OCI-LY7 (cell line): ENCODE data around the gene FOXC2. TPM values are rescaled to one million over a fixed set of nuclear protein-coding genes. Genes with fewer than 3 reads are reported as not detected.
A peak's percentile ranks its signal among the peaks of the same experiment; 100 is the strongest.

ENCODE experiments used
- Bru-seq: library from RNA; stranded (reverse); fragments of 400-500 nt; gene quantifications from one replicate; lab custom pipeline; 2021; lab: Mats Ljungman, UMichigan
- BruChase-seq, 2 experiments: library from RNA; stranded (reverse); fragments of 400-500 nt; gene quantifications; one replicate each; lab custom pipeline; 2021; lab: Mats Ljungman, UMichigan
- BruUV-seq: library from RNA; stranded (reverse); fragments of 400-500 nt; replicated peaks from 2 replicates; lab custom pipeline; 2021; lab: Mats Ljungman, UMichigan
- CTCF ChIA-PET: fragments of 300-600 bp; sonication (Branson Sonifier 250); formaldehyde crosslinking; loops from one replicate; lab custom pipeline; 2022; ENCODE audit warnings: antibody characterized with exemption; ENCODE audit not compliant: unreplicated experiment; lab: Charles Lee
- POLR2A ChIA-PET: fragments of 300-600 bp; sonication (Branson Sonifier 250); formaldehyde crosslinking; loops from one replicate; lab custom pipeline; 2022; ENCODE audit warnings: antibody characterized with exemption; lab: Charles Lee
- DNase-seq: peaks from one replicate; pipeline ENCODE4 v3.0.0-alpha.2; 2015; ENCODE audit warnings: low spot score
- H2AFZ ChIP-seq: fragments of 200-600 bp; sonication (generic), shearing (Covaris generic); 2 replicates; pipeline ENCODE4 v1.6.1; 2014; ENCODE audit warnings: mild to moderate bottlenecking, antibody characterized with exemption, low read length, moderate library complexity
- H3K27ac ChIP-seq: fragments of 200-600 bp; sonication (generic); 2 replicates; pipeline ENCODE4 v1.5.1; 2014; ENCODE audit warnings: mixed run types, low read depth, mild to moderate bottlenecking, moderate library complexity, low read length, inconsistent platforms; ENCODE audit not compliant: poor library complexity, severe bottlenecking
- H3K36me3 ChIP-seq: fragments of 200-600 bp; sonication (generic); 2 replicates; pipeline ENCODE4 v1.6.1; 2014; ENCODE audit warnings: mild to moderate bottlenecking, antibody characterized with exemption, low read length, moderate library complexity, mixed read lengths; ENCODE audit not compliant: insufficient read depth
- H3K4me1 ChIP-seq: fragments of 200-600 bp; sonication (generic); 2 replicates; pipeline ENCODE4 v1.5.1; 2014; ENCODE audit warnings: mild to moderate bottlenecking, low read length; ENCODE audit not compliant: insufficient read depth, poor library complexity, severe bottlenecking
- H3K4me2 ChIP-seq: fragments of 200-600 bp; sonication (generic); 2 replicates; pipeline ENCODE4 v1.6.1; 2014; ENCODE audit warnings: mild to moderate bottlenecking, low read length
- H3K4me3 ChIP-seq: fragments of 200-600 bp; sonication (generic); 2 replicates; pipeline ENCODE4 v1.5.1; 2014; ENCODE audit warnings: mild to moderate bottlenecking, low read depth, low read length; ENCODE audit not compliant: poor library complexity, severe bottlenecking
- H3K79me2 ChIP-seq: fragments of 200-600 bp; sonication (generic); 2 replicates; pipeline ENCODE4 v1.6.1; 2016; ENCODE audit warnings: low read depth, mild to moderate bottlenecking, low read length, moderate library complexity, mixed read lengths; ENCODE audit not compliant: insufficient read depth
- H3K9me2 ChIP-seq: fragments of 200-600 bp; sonication (generic); 2 replicates; pipeline ENCODE4 v1.6.1; 2016; ENCODE audit warnings: mild to moderate bottlenecking, low read length, mixed read lengths; ENCODE audit not compliant: insufficient read depth
- H3K9me3 ChIP-seq: fragments of 200-600 bp; sonication (generic); 2 replicates; pipeline ENCODE4 v1.6.1; 2014; ENCODE audit warnings: mild to moderate bottlenecking, mixed run types, low read length, mixed read lengths
- H4K20me1 ChIP-seq: fragments of 200-600 bp; sonication (generic); 2 replicates; pipeline ENCODE4 v1.6.1; 2014; ENCODE audit warnings: mild to moderate bottlenecking, antibody characterized with exemption, low read length, moderate library complexity, mixed read lengths; ENCODE audit not compliant: insufficient read depth
- EZH2phosphoT487 ChIP-seq: fragments of 200-600 bp; sonication (generic); IDR thresholded peaks from 2 replicates; pipeline ENCODE4 v1.6.1; 2018; ENCODE audit warnings: low read depth, borderline replicate concordance, mild to moderate bottlenecking, mixed run types, antibody characterized with exemption, low read length, moderate library complexity, mixed read lengths
- intact Hi-C: fragments of 100-400 bp; cut with micrococcal nuclease; formaldehyde crosslinking; loops from one replicate; pipeline ENCODE4 v1.10.0; 2022; ENCODE audit not compliant: unreplicated experiment
- long read RNA-seq: library from polyadenylated mRNA; stranded (forward); transcript quantifications from one replicate; pipeline ENCODE4 v2.0.0, GENCODE V29; 2022
- total RNA-seq, 2 experiments: library from RNA; depleted of rRNA in 1 of 2; stranded (reverse); fragments of >200 nt in 1 of 2; shearing (Covaris generic) in 1 of 2; gene quantifications; 2 replicates each; pipeline ENCODE4 v1.2.3, GENCODE V29; 2014 to 2022
- TF ChIP-seq, protein P1 (sequence below): fragments of 200-600 bp; sonication (generic); conservative IDR thresholded peaks from 2 replicates; pipeline ENCODE4 v1.5.1; 2014; ENCODE audit warnings: mild to moderate bottlenecking, antibody characterized with exemption, low read length, moderate library complexity, mixed read lengths

FOXC2 gene
- total RNA-seq (2014; rRNA removed; shearing (Covaris generic)) (not detected in 2 replicates), total RNA-seq (2022) (0.15 TPM in 1 of 2 replicates, not detected in the other), Bru-seq, nascent RNA (percentile 21 among the genes with signal in this experiment), BruChase-seq, experiment 1, labeled RNA remaining after a 6-hour chase (percentile 32 among the genes with signal in this experiment), BruChase-seq, experiment 2, labeled RNA remaining after a 2-hour chase (percentile 35 among the genes with signal in this experiment)
- long read RNA-seq: 0 reads

DNA sequence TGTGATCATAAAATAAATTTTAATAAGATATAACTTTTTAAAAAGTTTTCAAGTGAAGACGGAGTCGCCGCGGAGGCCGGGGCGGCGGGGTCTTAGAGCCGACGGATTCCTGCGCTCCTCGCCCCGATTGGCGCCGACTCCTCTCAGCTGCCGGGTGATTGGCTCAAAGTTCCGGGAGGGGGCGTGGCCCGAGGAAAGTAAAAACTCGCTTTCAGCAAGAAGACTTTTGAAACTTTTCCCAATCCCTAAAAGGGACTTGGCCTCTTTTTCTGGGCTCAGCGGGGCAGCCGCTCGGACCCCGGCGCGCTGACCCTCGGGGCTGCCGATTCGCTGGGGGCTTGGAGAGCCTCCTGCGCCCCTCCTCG is at the start of gene FOXC2:
TSS of gene FOXC2 (plus strand) at position 229 of the 365 bp plus-strand sequence. CDS start 507 bp downstream, outside the sequence.
- BruUV-seq: no TSS peak
- Histone ChIP-seq H3K27ac (no peak within 1 kb of the TSS), H3K4me3 (no peak within 1 kb of the TSS), H3K36me3 (no peaks in the 10 kb centered on the region), H3K79me2 (no peaks in the 10 kb centered on the region), H2AFZ (no peak within 1 kb of the TSS), H3K4me2 (no peak within 1 kb of the TSS), H4K20me1 (no peaks in the 10 kb centered on the region), H3K9me3 (no peaks in the 10 kb centered on the region), H3K9me2 (no peaks in the 10 kb centered on the region), H3K4me1 (peaks cover 32% of the 10 kb centered on the region)
- ChIA-PET CTCF (no interaction called here), POLR2A (no interaction called here)
- intact Hi-C loops: no loop called here
- DNase-seq: no peak
- TF ChIP-seq, protein P1, sequence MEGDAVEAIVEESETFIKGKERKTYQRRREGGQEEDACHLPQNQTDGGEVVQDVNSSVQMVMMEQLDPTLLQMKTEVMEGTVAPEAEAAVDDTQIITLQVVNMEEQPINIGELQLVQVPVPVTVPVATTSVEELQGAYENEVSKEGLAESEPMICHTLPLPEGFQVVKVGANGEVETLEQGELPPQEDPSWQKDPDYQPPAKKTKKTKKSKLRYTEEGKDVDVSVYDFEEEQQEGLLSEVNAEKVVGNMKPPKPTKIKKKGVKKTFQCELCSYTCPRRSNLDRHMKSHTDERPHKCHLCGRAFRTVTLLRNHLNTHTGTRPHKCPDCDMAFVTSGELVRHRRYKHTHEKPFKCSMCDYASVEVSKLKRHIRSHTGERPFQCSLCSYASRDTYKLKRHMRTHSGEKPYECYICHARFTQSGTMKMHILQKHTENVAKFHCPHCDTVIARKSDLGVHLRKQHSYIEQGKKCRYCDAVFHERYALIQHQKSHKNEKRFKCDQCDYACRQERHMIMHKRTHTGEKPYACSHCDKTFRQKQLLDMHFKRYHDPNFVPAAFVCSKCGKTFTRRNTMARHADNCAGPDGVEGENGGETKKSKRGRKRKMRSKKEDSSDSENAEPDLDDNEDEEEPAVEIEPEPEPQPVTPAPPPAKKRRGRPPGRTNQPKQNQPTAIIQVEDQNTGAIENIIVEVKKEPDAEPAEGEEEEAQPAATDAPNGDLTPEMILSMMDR: no peak
- no peak for TF ChIP-seq EZH2phosphoT487

DNA sequence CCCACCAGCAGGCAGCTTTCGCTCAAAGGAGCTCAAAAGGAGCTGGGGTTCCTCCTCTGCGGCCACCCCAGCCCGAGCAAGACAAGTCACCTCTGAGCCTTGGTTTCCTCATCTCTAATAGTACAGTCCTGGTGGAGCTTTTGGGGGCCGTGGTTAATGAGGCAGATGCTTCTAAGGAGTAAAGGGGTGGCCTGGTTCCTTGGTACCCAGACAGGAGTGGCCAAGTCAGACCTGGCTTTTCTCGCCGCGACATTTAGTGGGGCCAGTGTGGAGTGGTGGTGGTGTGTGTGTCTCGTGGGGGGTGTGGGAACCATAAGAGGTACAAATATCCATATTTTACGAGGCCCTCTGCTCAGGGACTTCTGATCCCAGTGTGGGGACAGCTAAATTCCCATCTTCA is 49.6 kb upstream of the FOXC2 start:
- Histone ChIP-seq H4K20me1 (no peaks in the 10 kb centered on the region), H2AFZ (no peak overlapping the region), H3K27ac (no peak overlapping the region), H3K36me3 (no peaks in the 10 kb centered on the region), H3K4me2 (no peak overlapping the region), H3K9me2 (no peaks in the 10 kb centered on the region), H3K4me1 (no peaks in the 10 kb centered on the region), H3K9me3 (no peaks in the 10 kb centered on the region), H3K79me2 (no peaks in the 10 kb centered on the region), H3K4me3 (no peak overlapping the region)
- POLR2A ChIA-PET: no interaction called here
- CTCF ChIA-PET: interaction anchor here (0.6 kb wide), 1 partner anchor 693 kb away, joined by 3 read pairs; no protein-coding TSS in a partner anchor
- intact Hi-C loops: no loop called here
- TF ChIP-seq, protein P1: no peak
- TF ChIP-seq EZH2phosphoT487: no peak
- BruUV-seq: no TSS peak
- no peak for DNase-seq

DNA sequence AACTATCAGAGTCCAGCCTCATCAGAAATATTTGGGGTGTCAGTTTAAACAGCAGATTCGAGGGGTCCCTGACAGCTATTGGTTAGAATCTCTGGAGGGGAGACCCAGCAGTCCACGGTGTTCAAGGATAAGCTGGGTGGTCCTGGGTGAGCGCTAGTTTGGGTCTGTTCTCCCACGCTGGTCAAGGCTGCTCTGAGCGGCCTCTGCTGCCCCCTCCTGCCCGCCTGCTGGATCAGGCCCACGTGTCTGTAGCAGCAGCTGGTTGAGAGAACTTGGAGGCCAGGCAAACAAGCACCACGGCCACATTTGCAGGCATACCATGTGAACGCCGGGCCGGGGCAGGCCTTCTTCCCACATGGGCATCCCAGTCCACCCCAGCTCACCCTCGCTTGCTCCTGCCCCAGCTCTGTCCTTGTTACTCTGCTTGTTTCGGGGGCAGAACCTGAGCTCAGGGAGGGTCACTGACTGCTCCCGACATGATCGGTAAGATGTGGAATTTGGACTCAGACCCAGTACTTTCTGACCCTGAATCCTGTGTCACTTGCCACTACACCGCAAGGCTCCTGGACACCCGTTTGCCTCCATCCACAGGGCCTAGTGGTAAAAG is 48.9 kb upstream of the FOXC2 start:
- Histone ChIP-seq H2AFZ (no peak overlapping the region), H3K36me3 (no peaks in the 10 kb centered on the region), H3K4me3 (no peak overlapping the region), H3K79me2 (no peaks in the 10 kb centered on the region), H3K4me1 (no peaks in the 10 kb centered on the region), H3K9me3 (no peaks in the 10 kb centered on the region), H3K9me2 (no peaks in the 10 kb centered on the region), H3K4me2 (no peak overlapping the region), H4K20me1 (no peaks in the 10 kb centered on the region), H3K27ac (no peak overlapping the region)
- DNase-seq: peak; percentile 25
- intact Hi-C loops: no loop called here
- POLR2A ChIA-PET: no interaction called here
- BruUV-seq: no TSS peak
- CTCF ChIA-PET: interaction anchor here (0.6 kb wide), 1 partner anchor 694 kb away, joined by 3 read pairs; no protein-coding TSS in a partner anchor
- no peak for TF ChIP-seq EZH2phosphoT487
- TF ChIP-seq, protein P1: peak; percentile 66
